B cell (primary cell): Measurements from ENCODE around the gene CD93. TPM values are rescaled to one million over a fixed set of nuclear protein-coding genes. Genes with fewer than 3 reads are reported as not detected.

Source experiments
- ATAC-seq: fragments of 200-7000 bp; cut with Tn5 transposase; one replicate; pipeline ENCODE4 v1.10.0; 2021; ENCODE audit warnings: low read depth, mild to moderate bottlenecking, moderate number of reproducible peaks, moderate library complexity
- CTCF ChIA-PET: fragments of 350-600 bp; sonication (Branson Sonifier 250); formaldehyde crosslinking; loops from one replicate; lab custom pipeline; 2021; ENCODE audit warnings: antibody characterized with exemption, inconsistent platforms; lab: Charles Lee
- POLR2A ChIA-PET: fragments of 350-600 bp; sonication (Branson Sonifier 250); formaldehyde crosslinking; loops from one replicate; lab custom pipeline; 2021; ENCODE audit warnings: antibody characterized with exemption; lab: Charles Lee
- DNase-seq: peaks from one replicate; pipeline ENCODE4 v3.0.0; 2013
- H2AFZ ChIP-seq: 2 replicates; pipeline ENCODE4 v1.6.1; 2012; ENCODE audit warnings: mild to moderate bottlenecking, low read depth, low read length; ENCODE audit not compliant: insufficient read depth, poor library complexity, severe bottlenecking
- H3K27ac ChIP-seq, 2 donors: 1 replicate in 1 of 2; 2 replicates in 1 of 2; pipeline ENCODE4 v1.5.1; 2012 to 2013; ENCODE audit warnings: low read length in 2 of 2, mild to moderate bottlenecking in 2 of 2, moderate library complexity in 1 of 2
- H3K27me3 ChIP-seq, 4 experiments: fragments of 200-600 bp in 1 of 4; sonication (generic) in 1 of 4; replicated peaks in 1 of 4; 1 replicate in 2 of 4; 2 replicates in 2 of 4; pipeline versions ENCODE4 v1.6.1 to v1.7.0; 2013 to 2016; ENCODE audit warnings: low read length in 3 of 4, mild to moderate bottlenecking in 2 of 4, mixed read lengths in 1 of 4, moderate library complexity in 1 of 4; ENCODE audit not compliant: insufficient read depth in 4 of 4, control insufficient read depth in 3 of 4; ENCODE audit errors: control extremely low read depth in 1 of 4
- H3K36me3 ChIP-seq, 2 experiments: replicated peaks in 1 of 2; 1 replicate in 1 of 2; 2 replicates in 1 of 2; pipeline versions ENCODE4 v1.6.1 to v1.7.1; 2013; ENCODE audit warnings: low read length in 1 of 2; ENCODE audit not compliant: insufficient read depth in 2 of 2, control insufficient read depth in 1 of 2; ENCODE audit errors: control extremely low read depth in 1 of 2, extremely low read depth in 1 of 2
- H3K4me1 ChIP-seq, 2 donors: fragments of 200-600 bp in 1 of 2; sonication (generic) in 1 of 2; 1 replicate in 1 of 2; 2 replicates in 1 of 2; pipeline versions ENCODE4 v1.5.1 to v1.6.1; 2013 to 2017; ENCODE audit warnings: low read length in 2 of 2; ENCODE audit not compliant: control insufficient read depth in 2 of 2, insufficient read depth in 2 of 2
- H3K4me2 ChIP-seq: replicated peaks from 2 replicates; pipeline ENCODE3; 2012; ENCODE audit warnings: mild to moderate bottlenecking, low read depth, low read length; ENCODE audit not compliant: poor library complexity, severe bottlenecking
- H3K4me3 ChIP-seq, 5 experiments: fragments of 200-600 bp in 1 of 5; sonication (generic) in 1 of 5; 1 replicate in 3 of 5; 2 replicates in 2 of 5; pipeline versions ENCODE4 v1.5.1 to v1.7.0; 2011 to 2016; ENCODE audit warnings: low read length in 4 of 5, mild to moderate bottlenecking in 4 of 5, low read depth in 2 of 5, control low read depth in 1 of 5, moderate library complexity in 1 of 5; ENCODE audit not compliant: insufficient read depth in 1 of 5; ENCODE audit errors: control extremely low read depth in 1 of 5, extremely low read depth in 1 of 5
- H3K79me2 ChIP-seq: fragments of 200-600 bp; sonication (generic); one replicate; pipeline ENCODE4 v1.6.0; 2016; ENCODE audit warnings: low read length; ENCODE audit not compliant: control insufficient read depth, insufficient read depth
- H3K9ac ChIP-seq: fragments of 200-600 bp; sonication (generic); 2 replicates; pipeline ENCODE4 v1.6.1; 2017; ENCODE audit warnings: mild to moderate bottlenecking, low read length, moderate library complexity
- H3K9me3 ChIP-seq, 3 donors: one replicate each; pipeline versions ENCODE4 v1.6.1 to v1.7.1; 2013; ENCODE audit warnings: low read length in 2 of 3; ENCODE audit not compliant: control insufficient read depth in 2 of 3, insufficient read depth in 1 of 3; ENCODE audit errors: control extremely low read depth in 1 of 3
- H4K20me1 ChIP-seq: 2 replicates; pipeline ENCODE4 v1.6.0; 2012; ENCODE audit warnings: mild to moderate bottlenecking, low read length; ENCODE audit not compliant: insufficient read depth, control insufficient read depth, poor library complexity, severe bottlenecking
- H3K27ac Mint-ChIP-seq: one replicate; pipeline ENCODE4 v1.8.0; 2021; ENCODE audit warnings: mixed read lengths
- H3K27me3 Mint-ChIP-seq: one replicate; pipeline ENCODE4 v1.8.0; 2021; ENCODE audit warnings: mixed read lengths
- H3K4me1 Mint-ChIP-seq: one replicate; pipeline ENCODE4 v1.8.0; 2021; ENCODE audit warnings: mixed read lengths
- H3K4me3 Mint-ChIP-seq: one replicate; pipeline ENCODE4 v1.8.0; 2021; ENCODE audit warnings: mixed read lengths
- H3K9me3 Mint-ChIP-seq: one replicate; pipeline ENCODE4 v1.8.0; 2022; ENCODE audit warnings: mixed read lengths; ENCODE audit not compliant: insufficient read depth
- EZH2 ChIP-seq: IDR thresholded peaks from 2 replicates; pipeline ENCODE4 v1.6.1; 2012; ENCODE audit warnings: borderline replicate concordance, low read depth, mild to moderate bottlenecking, moderate library complexity, low read length; ENCODE audit not compliant: insufficient read depth, poor library complexity, severe bottlenecking
- WGBS: methylation state at CpG from one replicate; pipeline ENCODE4 v1.1.5; 2013; ENCODE audit warnings: missing lambda C conversion rate; ENCODE audit not compliant: insufficient coverage; 5-methylcytosine and 5-hydroxymethylcytosine counted together
- intact Hi-C: fragments of 100-400 bp; cut with micrococcal nuclease; formaldehyde crosslinking; loops from one replicate; pipeline ENCODE4 v1.10.0; 2022
- polyA plus RNA-seq: library from polyadenylated mRNA; depleted of rRNA; stranded (reverse); fragments of >200 nt; gene quantifications from 2 replicates; pipeline ENCODE4 v1.2.3, GENCODE V29; 2012
- total RNA-seq, 2 donors: library from RNA; stranded (reverse); fragments of 120-200 nt in 1 of 2; gene quantifications; 1 replicate in 1 of 2; 2 replicates in 1 of 2; pipeline versions ENCODE4 v1.2.3 to v1.2.4, GENCODE V29; 2013 to 2022
- TF ChIP-seq, protein P1 (sequence below): fragments of 200-600 bp; IDR thresholded peaks from one replicate; pipeline ENCODE4 v1.8.0; 2022; ENCODE audit warnings: antibody characterized with exemption, mild to moderate bottlenecking

Gene CD93
- total and polyA plus RNA-seq, 2 donors (not counting 1 experiment from before 2014, with no cell fraction given): 0.12 to 0.51 TPM

DNA sequence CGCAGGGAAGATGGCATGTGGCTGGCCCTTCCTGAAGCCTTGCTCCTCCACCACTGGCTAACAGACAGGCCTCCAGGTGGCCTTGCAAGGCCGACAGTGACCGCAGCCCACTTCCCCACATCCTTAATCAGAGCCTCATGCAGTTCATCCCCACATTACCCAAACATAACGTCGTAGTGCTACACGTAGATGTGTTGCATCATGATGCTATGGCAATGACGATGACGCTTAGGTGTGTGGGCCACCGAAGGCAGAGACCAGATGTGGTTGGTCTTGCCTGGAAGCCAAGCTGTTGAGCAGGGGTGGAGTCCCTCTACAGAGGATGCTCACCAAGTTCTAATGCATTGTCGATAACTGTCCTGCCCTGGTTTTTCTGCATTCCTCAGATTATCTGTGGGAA, 5.6 kb downstream of the CD93 start:
- Histone ChIP-seq H3K27ac (no peak overlapping the region), H3K9ac (no peak overlapping the region), H3K27me3 (no peaks in the 10 kb centered on the region), H3K4me1 (no peaks in the 10 kb centered on the region), H3K36me3 (no peaks in the 10 kb centered on the region), H3K4me3 (no peak overlapping the region), H2AFZ (no peak overlapping the region), H3K9me3 (no peaks in the 10 kb centered on the region), H3K4me2 (no peak overlapping the region), H3K79me2 (no peaks in the 10 kb centered on the region), H4K20me1 (no peaks in the 10 kb centered on the region)
- no peak overlapping the region for H3K27ac Mint-ChIP-seq
- DNase-seq: no peak
- CTCF ChIA-PET: no interaction called here
- H3K4me3 Mint-ChIP-seq: no peak overlapping the region
- no peaks in the 10 kb centered on the region for H3K4me1 Mint-ChIP-seq
- H3K9me3 Mint-ChIP-seq: no peaks in the 10 kb centered on the region
- POLR2A ChIA-PET: no interaction called here
- H3K27me3 Mint-ChIP-seq: no peaks in the 10 kb centered on the region
- TF ChIP-seq, protein P1, sequence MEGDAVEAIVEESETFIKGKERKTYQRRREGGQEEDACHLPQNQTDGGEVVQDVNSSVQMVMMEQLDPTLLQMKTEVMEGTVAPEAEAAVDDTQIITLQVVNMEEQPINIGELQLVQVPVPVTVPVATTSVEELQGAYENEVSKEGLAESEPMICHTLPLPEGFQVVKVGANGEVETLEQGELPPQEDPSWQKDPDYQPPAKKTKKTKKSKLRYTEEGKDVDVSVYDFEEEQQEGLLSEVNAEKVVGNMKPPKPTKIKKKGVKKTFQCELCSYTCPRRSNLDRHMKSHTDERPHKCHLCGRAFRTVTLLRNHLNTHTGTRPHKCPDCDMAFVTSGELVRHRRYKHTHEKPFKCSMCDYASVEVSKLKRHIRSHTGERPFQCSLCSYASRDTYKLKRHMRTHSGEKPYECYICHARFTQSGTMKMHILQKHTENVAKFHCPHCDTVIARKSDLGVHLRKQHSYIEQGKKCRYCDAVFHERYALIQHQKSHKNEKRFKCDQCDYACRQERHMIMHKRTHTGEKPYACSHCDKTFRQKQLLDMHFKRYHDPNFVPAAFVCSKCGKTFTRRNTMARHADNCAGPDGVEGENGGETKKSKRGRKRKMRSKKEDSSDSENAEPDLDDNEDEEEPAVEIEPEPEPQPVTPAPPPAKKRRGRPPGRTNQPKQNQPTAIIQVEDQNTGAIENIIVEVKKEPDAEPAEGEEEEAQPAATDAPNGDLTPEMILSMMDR: no peak
- TF ChIP-seq EZH2: no peak
- intact Hi-C loops: no loop called here
- WGBS: 93% methylated on average over 10 of the region's 10 CpGs
- ATAC-seq: no peak

DNA sequence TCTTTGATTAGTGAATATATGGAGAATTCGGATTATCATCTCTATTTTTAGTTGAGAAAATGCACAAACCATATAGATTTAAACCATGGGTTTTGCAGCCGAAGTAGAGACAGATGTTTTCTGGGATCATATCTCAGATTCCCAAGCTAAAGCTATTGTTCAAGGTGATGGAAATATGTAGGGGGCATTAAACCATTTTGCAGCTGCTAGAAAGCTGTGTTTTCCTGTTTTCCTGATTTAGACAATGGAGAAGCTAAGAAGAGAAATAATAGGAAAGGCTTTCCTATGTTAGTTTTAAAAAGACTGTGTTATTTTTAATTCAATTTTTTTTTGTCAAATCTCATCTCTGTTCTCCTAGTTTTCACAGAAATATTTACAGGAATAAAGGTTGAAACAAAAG, 6.2 kb downstream of the CD93 start:
- H3K4me1 ChIP-seq: no peaks in the 10 kb centered on the region
- DNase-seq (no peak), ATAC-seq (no peak)
- TF ChIP-seq EZH2: no peak
- TF ChIP-seq, protein P1: no peak
- H2AFZ ChIP-seq: no peak overlapping the region
- H3K36me3 ChIP-seq: no peaks in the 10 kb centered on the region
- no peak overlapping the region for H3K27ac ChIP-seq
- no peaks in the 10 kb centered on the region for H3K4me1 Mint-ChIP-seq
- H3K27me3 ChIP-seq: no peaks in the 10 kb centered on the region
- H3K79me2 ChIP-seq: no peaks in the 10 kb centered on the region
- POLR2A ChIA-PET: no interaction called here
- CTCF ChIA-PET: no interaction called here
- H3K27me3 Mint-ChIP-seq: no peaks in the 10 kb centered on the region
- no peaks in the 10 kb centered on the region for H3K9me3 ChIP-seq
- no peak overlapping the region for H3K9ac ChIP-seq
- intact Hi-C loops: no loop called here
- WGBS: no CpG with 5 or more reads among the region's 2 CpGs
- H3K4me2 ChIP-seq: no peak overlapping the region
- H3K9me3 Mint-ChIP-seq: no peaks in the 10 kb centered on the region
- H4K20me1 ChIP-seq: no peaks in the 10 kb centered on the region
- no peak overlapping the region for H3K4me3 Mint-ChIP-seq
- H3K4me3 ChIP-seq: no peak overlapping the region
- no peak overlapping the region for H3K27ac Mint-ChIP-seq
